Muscle layer of duodenum (tissue), 2 donors: ENCODE results near the gene LIMK2.
"Not testable (repeated sequence)": the region's sequence is repeated elsewhere in the genome, so short reads cannot be mapped to it uniquely, and the experiment has no call there.

Experiments used
- H3K27ac ChIP-seq: one replicate; pipeline ENCODE4 v1.7.0; 2013; ENCODE audit warnings: mild to moderate bottlenecking, low read length
- H3K27me3 ChIP-seq: one replicate; pipeline ENCODE4 v1.7.0; 2013; ENCODE audit warnings: low read depth, mild to moderate bottlenecking, control low read depth, low read length
- H3K36me3 ChIP-seq, 2 donors: one replicate each; pipeline ENCODE4 v1.7.0; 2013; ENCODE audit warnings: low read length in 2 of 2, control low read depth in 1 of 2, mild to moderate bottlenecking in 1 of 2; ENCODE audit not compliant: insufficient read depth in 2 of 2, control insufficient read depth in 1 of 2
- H3K4me1 ChIP-seq, 2 donors: one replicate each; pipeline ENCODE4 v1.7.0; 2013; ENCODE audit warnings: low read length in 2 of 2, mild to moderate bottlenecking in 2 of 2, control low read depth in 1 of 2, moderate library complexity in 1 of 2; ENCODE audit not compliant: insufficient read depth in 2 of 2, control insufficient read depth in 1 of 2
- H3K4me3 ChIP-seq, 2 donors: one replicate each; pipeline ENCODE4 v1.7.0; 2013; ENCODE audit warnings: low read length in 2 of 2, low read depth in 1 of 2, mild to moderate bottlenecking in 1 of 2
- H3K9me3 ChIP-seq, 2 donors: one replicate each; pipeline ENCODE4 v1.7.0; 2013; ENCODE audit warnings: low read length in 2 of 2, control low read depth in 1 of 2, mild to moderate bottlenecking in 1 of 2; ENCODE audit not compliant: control insufficient read depth in 1 of 2
- donor health status: healthy.

Gene LIMK2

GRCh38 chr22:31300896-31301295, 88.8 kb downstream of the LIMK2 start:
- no peaks in the 10 kb centered on the region for H3K27me3 ChIP-seq
- no peaks in the 10 kb centered on the region for H3K9me3 ChIP-seq
- no peak overlapping the region for H3K27ac ChIP-seq
- no peaks in the 10 kb centered on the region for H3K36me3 ChIP-seq
- peaks cover 8 to 11% of the 10 kb centered on the region in 2 donors for H3K4me1 ChIP-seq
- no peak overlapping the region for H3K4me3 ChIP-seq

- H3K9me3 ChIP-seq, result no peaks in the 10 kb centered on the region
- H3K4me3 ChIP-seq, result no peak overlapping the region
- H3K27ac ChIP-seq, result no peak overlapping the region
- H3K36me3 ChIP-seq, result no peaks in the 10 kb centered on the region
- H3K27me3 ChIP-seq, result no peaks in the 10 kb centered on the region
- H3K4me1 ChIP-seq, result peaks cover under 1 to 2% of the 10 kb centered on the region in 2 donors
Observed at GRCh38 chr22:31302006-31302405, 89.9 kb downstream of the LIMK2 start.

- H3K36me3 ChIP-seq, result no peaks in the 10 kb centered on the region
- no peak overlapping the region for H3K4me3 ChIP-seq
- no peaks in the 10 kb centered on the region for H3K4me1 ChIP-seq
- H3K27me3 ChIP-seq, result no peaks in the 10 kb centered on the region
- H3K27ac ChIP-seq, result no peak overlapping the region
- H3K9me3 ChIP-seq, result no peaks in the 10 kb centered on the region
Observed at GRCh38 chr22:31302537-31302936, 90.4 kb downstream of the LIMK2 start.

GRCh38 chr22:31305194-31305593, 93.1 kb downstream of the LIMK2 start:
- H3K36me3 ChIP-seq, result no peaks in the 10 kb centered on the region
- H3K4me1 ChIP-seq, result no peaks in the 10 kb centered on the region
- no peaks in the 10 kb centered on the region for H3K9me3 ChIP-seq
- no peak overlapping the region for H3K27ac ChIP-seq
- H3K27me3 ChIP-seq, result no peaks in the 10 kb centered on the region
- H3K4me3 ChIP-seq, result no peak overlapping the region

GRCh38 chr22:31308181-31308580, 96.1 kb downstream of the LIMK2 start:
- H3K9me3 ChIP-seq, result no peaks in the 10 kb centered on the region
- no peak overlapping the region for H3K4me3 ChIP-seq
- H3K36me3 ChIP-seq, result no peaks in the 10 kb centered on the region
- no peaks in the 10 kb centered on the region for H3K27me3 ChIP-seq
- peaks cover 0 to 3% of the 10 kb centered on the region in 2 donors for H3K4me1 ChIP-seq
- no peak overlapping the region for H3K27ac ChIP-seq

GRCh38 chr22:31313366-31314147, 101.5 kb downstream of the LIMK2 start:
- H3K27ac ChIP-seq, result peak overlapping the region; percentile 69

GRCh38 chr22:31314220-31314619, 102.1 kb downstream of the LIMK2 start:
- not testable (repeated sequence) for H3K4me3 ChIP-seq, H3K9me3 ChIP-seq, H3K36me3 ChIP-seq, H3K27ac ChIP-seq, H3K27me3 ChIP-seq, H3K4me1 ChIP-seq

More at GRCh38 chr22:31313366-31314147, 101.5 kb downstream of the LIMK2 start:
- Histone ChIP-seq H3K4me1 (peaks cover 0 to 8% of the 10 kb centered on the region in 2 donors), H3K4me3 (no peak overlapping the region), H3K27me3 (no peaks in the 10 kb centered on the region), H3K36me3 (no peaks in the 10 kb centered on the region), H3K9me3 (peaks cover 0 to 6% of the 10 kb centered on the region in 2 donors)

GRCh38 chr22:31321421-31321820, 109.3 kb downstream of the LIMK2 start:
- H3K4me3 ChIP-seq, result no peak overlapping the region
- H3K36me3 ChIP-seq, result peaks cover 12 to 13% of the 10 kb centered on the region in 2 donors
- H3K27ac ChIP-seq, result no peak overlapping the region
- no peaks in the 10 kb centered on the region for H3K9me3 ChIP-seq
- no peaks in the 10 kb centered on the region for H3K4me1 ChIP-seq
- no peaks in the 10 kb centered on the region for H3K27me3 ChIP-seq

- Histone ChIP-seq H3K27me3 (no peaks in the 10 kb centered on the region), H3K36me3 (peaks cover 33 to 37% of the 10 kb centered on the region in 2 donors), H3K4me1 (no peaks in the 10 kb centered on the region), H3K4me3 (no peak overlapping the region), H3K27ac (no peak overlapping the region), H3K9me3 (no peaks in the 10 kb centered on the region)
Observed at GRCh38 chr22:31323578-31324550, 111.8 kb downstream of the LIMK2 start.

- Histone ChIP-seq H3K4me1 (no peaks in the 10 kb centered on the region), H3K4me3 (no peak overlapping the region), H3K36me3 (peaks cover 39 to 55% of the 10 kb centered on the region in 2 donors), H3K9me3 (no peaks in the 10 kb centered on the region), H3K27me3 (no peaks in the 10 kb centered on the region), H3K27ac (no peak overlapping the region)
Observed at GRCh38 chr22:31326877-31327276, 114.8 kb downstream of the LIMK2 start.

GRCh38 chr22:31327806-31328543, 115.9 kb downstream of the LIMK2 start:
- Histone ChIP-seq H3K27ac (no peak overlapping the region), H3K4me3 (no peak overlapping the region), H3K4me1 (no peaks in the 10 kb centered on the region), H3K36me3 (peaks cover 47 to 66% of the 10 kb centered on the region in 2 donors), H3K27me3 (no peaks in the 10 kb centered on the region), H3K9me3 (no peaks in the 10 kb centered on the region)
